ENCODE data around the gene COL25A1.
"Not testable (repeated sequence)": the region's sequence is repeated elsewhere in the genome, so short reads cannot be mapped to it uniquely, and the experiment has no call there.

Gene COL25A1

GRCh38 chr4:108946237-108946636 is 356.2 kb downstream of the COL25A1 start:
- no peak for TF ChIP-seq CTCF (IDR thresholded peaks at IDR 0.05; ENCODE audit: low read depth, low read length, missing control alignments)
- H3K4me3 ChIP-seq (replicated peaks; ENCODE audit: low read depth, low read length), result no peak overlapping the region
- DNase-seq (ENCODE audit: extremely low read depth, low read depth), result no peak

GRCh38 chr4:108943976-108944591 is 358.4 kb downstream of the COL25A1 start:
- no peak for TF ChIP-seq CTCF (IDR thresholded peaks at IDR 0.05; ENCODE audit: low read depth, low read length, missing control alignments)
- H3K4me3 ChIP-seq (replicated peaks; ENCODE audit: low read depth, low read length), result no peak overlapping the region
- DNase-seq (ENCODE audit: extremely low read depth, low read depth), result no peak

- no peak for TF ChIP-seq CTCF (IDR thresholded peaks at IDR 0.05; ENCODE audit: low read depth, low read length, missing control alignments)
- DNase-seq (ENCODE audit: extremely low read depth, low read depth), result no peak
- no peak overlapping the region for H3K4me3 ChIP-seq (replicated peaks; ENCODE audit: low read depth, low read length)
These were observed 359.1 kb downstream of the COL25A1 start for GRCh38 chr4:108943371-108943770.

- DNase-seq (ENCODE audit: extremely low read depth, low read depth), result no peak
- TF ChIP-seq CTCF (IDR thresholded peaks at IDR 0.05; ENCODE audit: low read depth, low read length, missing control alignments), result no peak
- H3K4me3 ChIP-seq (replicated peaks; ENCODE audit: low read depth, low read length), result no peak overlapping the region
These were observed 360.5 kb downstream of the COL25A1 start for GRCh38 chr4:108941904-108942430.

GRCh38 chr4:108940634-108941033 is 361.8 kb downstream of the COL25A1 start:
- TF ChIP-seq CTCF (IDR thresholded peaks at IDR 0.05; ENCODE audit: low read depth, low read length, missing control alignments), result no peak
- H3K4me3 ChIP-seq (replicated peaks; ENCODE audit: low read depth, low read length), result no peak overlapping the region
- DNase-seq (ENCODE audit: extremely low read depth, low read depth), result no peak

GRCh38 chr4:108940149-108940548 is 362.3 kb downstream of the COL25A1 start:
- DNase-seq (ENCODE audit: extremely low read depth, low read depth), result no peak
- TF ChIP-seq CTCF (IDR thresholded peaks at IDR 0.05; ENCODE audit: low read depth, low read length, missing control alignments), result no peak

GRCh38 chr4:108937066-108937465 is 365.4 kb downstream of the COL25A1 start:
- no peak for TF ChIP-seq CTCF (IDR thresholded peaks at IDR 0.05; ENCODE audit: low read depth, low read length, missing control alignments)
- no peak for DNase-seq (ENCODE audit: extremely low read depth, low read depth)
- H3K4me3 ChIP-seq (replicated peaks; ENCODE audit: low read depth, low read length), result no peak overlapping the region

More at GRCh38 chr4:108940149-108940548, 362.3 kb downstream of the COL25A1 start:
- no peak overlapping the region for H3K4me3 ChIP-seq (replicated peaks; ENCODE audit: low read depth, low read length)

- not testable (repeated sequence) for DNase-seq (ENCODE audit: extremely low read depth, low read depth); H3K4me3 ChIP-seq (replicated peaks; ENCODE audit: low read depth, low read length)
These were observed 368.5 kb downstream of the COL25A1 start for GRCh38 chr4:108933925-108934324.

Data from HFF-Myc (cell line).